Measurements from ENCODE around the gene IL1RL2.

DNA sequence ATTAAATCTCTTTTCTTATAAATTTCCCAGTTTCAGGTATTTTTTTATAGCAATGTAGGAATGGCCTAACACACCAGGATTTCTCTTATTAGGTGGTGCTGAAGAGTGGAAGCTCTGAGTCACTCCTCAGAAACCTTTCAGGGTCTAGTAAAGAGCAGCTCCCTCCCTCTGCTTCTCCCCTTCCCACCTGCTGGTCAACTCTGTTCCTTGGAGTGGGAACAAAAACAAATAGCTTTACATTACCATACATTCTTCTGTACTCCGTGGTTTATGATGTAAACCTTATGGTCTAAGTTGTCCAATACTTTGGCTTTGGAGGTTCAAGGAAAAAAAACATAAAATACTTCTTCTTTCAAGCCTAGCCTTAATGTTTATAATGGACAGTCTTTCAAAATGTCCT, 47.0 kb upstream of the IL1RL2 start:
- TF ChIP-seq CTCF (IDR thresholded peaks at IDR 0.05), result no peak
- TF ChIP-seq POLR2A (IDR thresholded peaks at IDR 0.05), result no peak
- no peak for TF ChIP-seq POLR2AphosphoS5 (IDR thresholded peaks at IDR 0.05)
